GM23338 (cell line): ENCODE data around the gene TBC1D9B. TPM values are rescaled to one million over a fixed set of nuclear protein-coding genes. Genes with fewer than 3 reads are reported as not detected.

Experiments
- ATAC-seq: fragments of 200-7000 bp; cut with Tn5 transposase; 3 replicates; pipeline ENCODE4 v1.9.1; 2020
- DNase-seq: peaks from one replicate; pipeline ENCODE4 v3.0.0-alpha.2; 2015; ENCODE audit warnings: low spot score
- H2AFZ ChIP-seq: fragments of 200-600 bp; sonication (generic); 2 replicates; pipeline ENCODE4 v1.8.0; 2016; ENCODE audit warnings: antibody characterized with exemption, mild to moderate bottlenecking, moderate library complexity
- H3F3A ChIP-seq: fragments of 200-600 bp; sonication (generic); replicated peaks from 2 replicates; pipeline ENCODE4 v1.8.0; 2017; ENCODE audit warnings: antibody characterized with exemption, mixed run types, low read depth
- H3K27ac ChIP-seq: fragments of 200-600 bp; sonication (generic); 2 replicates; pipeline ENCODE4 v1.6.1; 2016; ENCODE audit warnings: low read depth
- H3K27me3 ChIP-seq: fragments of 200-600 bp; sonication (generic); 2 replicates; pipeline ENCODE4 v1.8.0; 2016; ENCODE audit warnings: mild to moderate bottlenecking, mixed run types, moderate library complexity; ENCODE audit not compliant: insufficient read depth
- H3K36me3 ChIP-seq: fragments of 200-600 bp; sonication (generic); 2 replicates; pipeline ENCODE4 v1.8.0; 2016; ENCODE audit warnings: mild to moderate bottlenecking; ENCODE audit not compliant: insufficient read depth
- H3K4me1 ChIP-seq: fragments of 200-600 bp; sonication (generic); 2 replicates; pipeline ENCODE4 v1.8.0; 2016; ENCODE audit warnings: mild to moderate bottlenecking, moderate library complexity; ENCODE audit not compliant: insufficient read depth
- H3K4me2 ChIP-seq: fragments of 200-600 bp; sonication (generic); 2 replicates; pipeline ENCODE4 v1.7.1; 2017; ENCODE audit warnings: mixed run types
- H3K4me3 ChIP-seq: fragments of 200-600 bp; sonication (generic); 2 replicates; pipeline ENCODE4 v1.6.1; 2016; ENCODE audit warnings: mixed run types
- H3K79me2 ChIP-seq: fragments of 200-600 bp; sonication (generic); replicated peaks from 2 replicates; pipeline ENCODE4 v1.8.0; 2017; ENCODE audit warnings: mild to moderate bottlenecking; ENCODE audit not compliant: insufficient read depth
- H3K9me2 ChIP-seq: fragments of 200-600 bp; sonication (generic); 2 replicates; pipeline ENCODE4 v1.8.0; 2017; ENCODE audit not compliant: insufficient read depth
- H4K20me1 ChIP-seq: fragments of 200-600 bp; sonication (generic); replicated peaks from 2 replicates; pipeline ENCODE4 v1.8.0; 2017; ENCODE audit warnings: mild to moderate bottlenecking; ENCODE audit not compliant: insufficient read depth
- H3K27ac Mint-ChIP-seq: 2 replicates; pipeline ENCODE4 v1.8.0; 2020; ENCODE audit warnings: inconsistent platforms, mild to moderate bottlenecking, moderate library complexity, mixed read lengths
- H3K27me3 Mint-ChIP-seq: 3 replicates; pipeline ENCODE4 v1.8.0; 2022; ENCODE audit warnings: low read depth, mild to moderate bottlenecking, moderate library complexity, mixed read lengths, inconsistent platforms; ENCODE audit not compliant: insufficient read depth, poor library complexity
- H3K36me3 Mint-ChIP-seq: 3 replicates; pipeline ENCODE4 v1.8.0; 2021; ENCODE audit warnings: low read depth, mild to moderate bottlenecking, inconsistent platforms, moderate library complexity, mixed read lengths
- H3K4me1 Mint-ChIP-seq: 3 replicates; pipeline ENCODE4 v1.8.0; 2020; ENCODE audit warnings: mild to moderate bottlenecking, inconsistent platforms, mixed read lengths
- H3K4me3 Mint-ChIP-seq: 3 replicates; pipeline ENCODE4 v1.8.0; 2021; ENCODE audit warnings: moderate library complexity, mild to moderate bottlenecking, inconsistent platforms, mixed read lengths
- H3K9me3 Mint-ChIP-seq: 3 replicates; pipeline ENCODE4 v1.8.0; 2020; ENCODE audit warnings: moderate library complexity, mild to moderate bottlenecking, inconsistent platforms, mixed read lengths
- CREB1 ChIP-seq: fragments of 250-450 bp; sonication (Bioruptor Pico); IDR thresholded peaks from 2 replicates; pipeline ENCODE4 v1.5.0; 2020; ENCODE audit warnings: low read depth, mild to moderate bottlenecking, moderate library complexity
- EZH2 ChIP-seq: fragments of 200-600 bp; sonication (generic); IDR thresholded peaks from one replicate; pipeline ENCODE4 v1.8.0; 2017; ENCODE audit warnings: antibody characterized with exemption, mild to moderate bottlenecking, low read depth; ENCODE audit not compliant: unreplicated experiment
- EZH2phosphoT487 ChIP-seq: fragments of 200-600 bp; sonication (generic); IDR thresholded peaks from one replicate; pipeline ENCODE4 v1.8.1; 2018; ENCODE audit warnings: antibody characterized with exemption; ENCODE audit not compliant: unreplicated experiment
- JUNB ChIP-seq: IDR thresholded peaks from one replicate; pipeline ENCODE4 v1.6.1; 2016; ENCODE audit warnings: antibody characterized with exemption; ENCODE audit not compliant: unreplicated experiment
- ZNF114 ChIP-seq: fragments of 250-450 bp; sonication (Bioruptor Pico); IDR thresholded peaks from 2 replicates; pipeline ENCODE4 v1.5.0; 2020; ENCODE audit warnings: mild to moderate bottlenecking, moderate library complexity
- ZNF331 ChIP-seq: fragments of 250-450 bp; sonication (Bioruptor Pico); IDR thresholded peaks from 2 replicates; pipeline ENCODE4 v1.5.0; 2020; ENCODE audit warnings: low read depth, mild to moderate bottlenecking, moderate library complexity
- polyA plus RNA-seq: library from polyadenylated mRNA; unstranded; fragments of >200 nt; fragmentation: Nextera tagmentation; extraction: Ambion mirVana; gene quantifications from 2 replicates; pipeline ENCODE4 v1.2.1, GENCODE V29; 2016
- total RNA-seq: library from RNA; depleted of rRNA; stranded (reverse); fragments of >200 nt; shearing (Covaris generic); gene quantifications from 2 replicates; pipeline ENCODE4 v1.2.3, GENCODE V29; 2014
- TF ChIP-seq, protein P1 (sequence below), 2 experiments: fragments of 200-600 bp in 1 of 2; sonication (generic) in 1 of 2; conservative IDR thresholded peaks; 2 replicates each; pipeline versions ENCODE4 v1.5.1 to v1.6.1; 2016 to 2017; ENCODE audit warnings: antibody characterized with exemption in 2 of 2, low read depth in 2 of 2, mild to moderate bottlenecking in 2 of 2, moderate library complexity in 1 of 2
- TF ChIP-seq, protein P2 (sequence below): fragments of 250-450 bp; sonication (Bioruptor Pico); IDR thresholded peaks from 2 replicates; pipeline ENCODE4 v1.5.0; 2020; ENCODE audit warnings: mild to moderate bottlenecking, moderate library complexity

TBC1D9B gene
- total and polyA plus RNA-seq, 2 experiments from 2014 or later = 19.0 to 38.0 TPM

DNA sequence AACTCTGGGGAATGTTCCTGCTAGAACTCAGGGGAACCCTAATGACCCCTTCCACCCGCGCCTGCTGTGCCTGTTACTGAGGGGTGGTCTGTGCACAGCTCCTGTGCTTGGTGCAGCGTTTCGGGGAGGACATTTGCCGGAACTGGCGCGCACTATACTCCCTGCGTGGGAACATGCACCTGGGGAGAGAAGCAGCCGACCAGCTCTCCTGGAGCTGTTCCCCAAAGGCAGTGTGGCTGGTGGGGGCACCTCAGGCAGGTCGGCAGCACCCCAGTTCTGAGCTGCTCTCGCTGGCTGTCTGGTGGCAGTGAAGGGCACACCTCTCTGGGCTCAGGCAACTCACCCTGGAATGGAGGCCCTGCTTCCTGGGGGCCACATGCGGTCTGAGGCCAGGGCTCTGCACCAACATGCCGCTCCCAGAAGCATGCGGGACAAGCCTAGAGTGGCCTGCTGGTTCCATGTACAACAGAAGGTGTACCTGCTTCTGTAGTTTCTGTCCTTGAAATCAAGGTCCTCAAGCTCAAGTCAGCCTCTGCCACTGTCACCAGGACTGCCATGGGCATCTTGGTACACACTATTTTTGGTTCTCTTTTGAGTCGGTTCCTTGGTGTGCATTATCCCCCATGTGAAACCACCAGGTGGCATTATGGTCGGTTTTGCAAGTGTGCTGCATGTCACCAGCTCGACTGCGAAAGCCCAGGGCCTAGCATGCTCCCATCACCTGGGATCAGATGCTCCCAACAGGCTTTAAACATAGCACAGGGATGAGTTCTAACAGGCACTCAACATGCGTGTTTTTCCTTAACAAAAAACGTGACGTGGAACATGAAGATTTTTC lies 41.2 kb downstream of the TBC1D9B start:
- no peaks in the 10 kb centered on the region for H3K79me2 ChIP-seq
- no peak overlapping the region for H3K27ac Mint-ChIP-seq
- H3K9me3 Mint-ChIP-seq = peaks cover 10% of the 10 kb centered on the region
- no peak for TF ChIP-seq ZNF331 (CRISPR knock-in tag)
- no peak for TF ChIP-seq EZH2phosphoT487
- TF ChIP-seq, protein P1, sequence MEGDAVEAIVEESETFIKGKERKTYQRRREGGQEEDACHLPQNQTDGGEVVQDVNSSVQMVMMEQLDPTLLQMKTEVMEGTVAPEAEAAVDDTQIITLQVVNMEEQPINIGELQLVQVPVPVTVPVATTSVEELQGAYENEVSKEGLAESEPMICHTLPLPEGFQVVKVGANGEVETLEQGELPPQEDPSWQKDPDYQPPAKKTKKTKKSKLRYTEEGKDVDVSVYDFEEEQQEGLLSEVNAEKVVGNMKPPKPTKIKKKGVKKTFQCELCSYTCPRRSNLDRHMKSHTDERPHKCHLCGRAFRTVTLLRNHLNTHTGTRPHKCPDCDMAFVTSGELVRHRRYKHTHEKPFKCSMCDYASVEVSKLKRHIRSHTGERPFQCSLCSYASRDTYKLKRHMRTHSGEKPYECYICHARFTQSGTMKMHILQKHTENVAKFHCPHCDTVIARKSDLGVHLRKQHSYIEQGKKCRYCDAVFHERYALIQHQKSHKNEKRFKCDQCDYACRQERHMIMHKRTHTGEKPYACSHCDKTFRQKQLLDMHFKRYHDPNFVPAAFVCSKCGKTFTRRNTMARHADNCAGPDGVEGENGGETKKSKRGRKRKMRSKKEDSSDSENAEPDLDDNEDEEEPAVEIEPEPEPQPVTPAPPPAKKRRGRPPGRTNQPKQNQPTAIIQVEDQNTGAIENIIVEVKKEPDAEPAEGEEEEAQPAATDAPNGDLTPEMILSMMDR (conservative IDR thresholded peaks at IDR 0.05; ENCODE audit: low read depth in 2 of 2) = peak in 1 of 2 experiments; percentile 33; a peak in 3 of 4 replicates
- peaks cover 10% of the 10 kb centered on the region for H3K4me1 Mint-ChIP-seq
- H3K9me2 ChIP-seq = no peaks in the 10 kb centered on the region
- no peak overlapping the region for H3K27ac ChIP-seq
- H3K36me3 Mint-ChIP-seq = peaks cover 53% of the 10 kb centered on the region
- H3K4me3 ChIP-seq = no peak overlapping the region
- H3K27me3 ChIP-seq = no peaks in the 10 kb centered on the region
- no peaks in the 10 kb centered on the region for H3K36me3 ChIP-seq
- no peak overlapping the region for H3K4me3 Mint-ChIP-seq
- ATAC-seq = no peak
- peaks cover 8% of the 10 kb centered on the region; the same call in 1 of the 2 replicates for H3F3A ChIP-seq
- DNase-seq = peak; percentile 24
- H4K20me1 ChIP-seq = no peaks in the 10 kb centered on the region; the same call in 1 of the 2 replicates
- peaks cover 7% of the 10 kb centered on the region for H3K27me3 Mint-ChIP-seq
- no peak overlapping the region for H3K4me2 ChIP-seq
- no peak overlapping the region for H2AFZ ChIP-seq
- H3K4me1 ChIP-seq = no peaks in the 10 kb centered on the region

DNA sequence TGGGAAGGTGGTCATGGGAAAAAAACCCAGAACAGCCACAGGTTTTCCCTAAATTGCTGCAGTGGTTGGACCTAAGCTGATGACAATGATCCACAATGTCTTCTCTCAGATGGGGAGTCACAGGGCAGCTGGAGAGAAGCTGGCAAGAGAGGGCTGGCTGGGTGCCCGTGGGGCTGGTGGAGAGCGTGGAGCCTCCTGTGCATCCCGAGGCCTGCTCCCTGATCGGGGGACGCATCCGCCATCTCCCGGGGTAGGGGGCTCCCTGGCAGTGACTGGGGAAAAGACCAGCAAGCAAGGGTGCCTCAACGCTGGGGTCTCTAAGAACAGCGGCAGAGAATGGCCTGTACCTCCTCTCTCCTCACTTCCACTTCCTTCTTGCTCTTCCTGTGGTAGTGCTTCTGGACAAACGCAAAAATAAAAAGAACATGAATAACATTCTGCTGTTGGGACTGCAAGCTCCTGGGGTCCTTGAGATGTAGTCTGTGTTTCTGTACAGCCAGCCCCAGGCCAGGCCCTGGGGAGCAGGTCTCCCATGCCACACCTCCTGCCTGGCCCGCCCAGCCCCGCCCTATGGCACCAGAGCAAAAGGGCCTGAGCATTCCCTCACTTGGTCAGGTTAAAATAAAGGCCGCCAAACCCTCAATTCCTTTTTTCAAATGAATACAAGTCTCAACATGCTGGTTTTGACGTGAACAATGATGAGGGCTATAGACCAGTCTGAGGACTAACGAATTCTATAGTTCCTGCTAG lies 42.0 kb downstream of the TBC1D9B start:
- Mint-ChIP-seq H3K27me3 (peaks cover 7% of the 10 kb centered on the region), H3K4me3 (no peak overlapping the region), H3K36me3 (peaks cover 45% of the 10 kb centered on the region), H3K9me3 (peaks cover 10% of the 10 kb centered on the region), H3K27ac (no peak overlapping the region), H3K4me1 (peaks cover 8% of the 10 kb centered on the region)
- H3K9me2 ChIP-seq = no peaks in the 10 kb centered on the region
- H3K4me2 ChIP-seq = no peak overlapping the region
- no peak for ATAC-seq
- H3K36me3 ChIP-seq = no peaks in the 10 kb centered on the region
- no peaks in the 10 kb centered on the region; the same call in 1 of the 2 replicates for H4K20me1 ChIP-seq
- H2AFZ ChIP-seq = no peak overlapping the region
- H3K27ac ChIP-seq = no peak overlapping the region
- H3K4me3 ChIP-seq = no peak overlapping the region
- H3K79me2 ChIP-seq = no peaks in the 10 kb centered on the region
- H3K4me1 ChIP-seq = 0 out of 2 replicates have a peak, but pooled peaks cover under 1% of the 10 kb centered on the region
- H3F3A ChIP-seq = peaks cover under 1% of the 10 kb centered on the region; the same call in 1 of the 2 replicates
- no peak for DNase-seq
- no peaks in the 10 kb centered on the region for H3K27me3 ChIP-seq
- TF ChIP-seq JUNB (no peak), CREB1 (CRISPR knock-in tag) (no peak), EZH2 (no peak), ZNF114 (CRISPR knock-in tag) (no peak)
- TF ChIP-seq, protein P2, sequence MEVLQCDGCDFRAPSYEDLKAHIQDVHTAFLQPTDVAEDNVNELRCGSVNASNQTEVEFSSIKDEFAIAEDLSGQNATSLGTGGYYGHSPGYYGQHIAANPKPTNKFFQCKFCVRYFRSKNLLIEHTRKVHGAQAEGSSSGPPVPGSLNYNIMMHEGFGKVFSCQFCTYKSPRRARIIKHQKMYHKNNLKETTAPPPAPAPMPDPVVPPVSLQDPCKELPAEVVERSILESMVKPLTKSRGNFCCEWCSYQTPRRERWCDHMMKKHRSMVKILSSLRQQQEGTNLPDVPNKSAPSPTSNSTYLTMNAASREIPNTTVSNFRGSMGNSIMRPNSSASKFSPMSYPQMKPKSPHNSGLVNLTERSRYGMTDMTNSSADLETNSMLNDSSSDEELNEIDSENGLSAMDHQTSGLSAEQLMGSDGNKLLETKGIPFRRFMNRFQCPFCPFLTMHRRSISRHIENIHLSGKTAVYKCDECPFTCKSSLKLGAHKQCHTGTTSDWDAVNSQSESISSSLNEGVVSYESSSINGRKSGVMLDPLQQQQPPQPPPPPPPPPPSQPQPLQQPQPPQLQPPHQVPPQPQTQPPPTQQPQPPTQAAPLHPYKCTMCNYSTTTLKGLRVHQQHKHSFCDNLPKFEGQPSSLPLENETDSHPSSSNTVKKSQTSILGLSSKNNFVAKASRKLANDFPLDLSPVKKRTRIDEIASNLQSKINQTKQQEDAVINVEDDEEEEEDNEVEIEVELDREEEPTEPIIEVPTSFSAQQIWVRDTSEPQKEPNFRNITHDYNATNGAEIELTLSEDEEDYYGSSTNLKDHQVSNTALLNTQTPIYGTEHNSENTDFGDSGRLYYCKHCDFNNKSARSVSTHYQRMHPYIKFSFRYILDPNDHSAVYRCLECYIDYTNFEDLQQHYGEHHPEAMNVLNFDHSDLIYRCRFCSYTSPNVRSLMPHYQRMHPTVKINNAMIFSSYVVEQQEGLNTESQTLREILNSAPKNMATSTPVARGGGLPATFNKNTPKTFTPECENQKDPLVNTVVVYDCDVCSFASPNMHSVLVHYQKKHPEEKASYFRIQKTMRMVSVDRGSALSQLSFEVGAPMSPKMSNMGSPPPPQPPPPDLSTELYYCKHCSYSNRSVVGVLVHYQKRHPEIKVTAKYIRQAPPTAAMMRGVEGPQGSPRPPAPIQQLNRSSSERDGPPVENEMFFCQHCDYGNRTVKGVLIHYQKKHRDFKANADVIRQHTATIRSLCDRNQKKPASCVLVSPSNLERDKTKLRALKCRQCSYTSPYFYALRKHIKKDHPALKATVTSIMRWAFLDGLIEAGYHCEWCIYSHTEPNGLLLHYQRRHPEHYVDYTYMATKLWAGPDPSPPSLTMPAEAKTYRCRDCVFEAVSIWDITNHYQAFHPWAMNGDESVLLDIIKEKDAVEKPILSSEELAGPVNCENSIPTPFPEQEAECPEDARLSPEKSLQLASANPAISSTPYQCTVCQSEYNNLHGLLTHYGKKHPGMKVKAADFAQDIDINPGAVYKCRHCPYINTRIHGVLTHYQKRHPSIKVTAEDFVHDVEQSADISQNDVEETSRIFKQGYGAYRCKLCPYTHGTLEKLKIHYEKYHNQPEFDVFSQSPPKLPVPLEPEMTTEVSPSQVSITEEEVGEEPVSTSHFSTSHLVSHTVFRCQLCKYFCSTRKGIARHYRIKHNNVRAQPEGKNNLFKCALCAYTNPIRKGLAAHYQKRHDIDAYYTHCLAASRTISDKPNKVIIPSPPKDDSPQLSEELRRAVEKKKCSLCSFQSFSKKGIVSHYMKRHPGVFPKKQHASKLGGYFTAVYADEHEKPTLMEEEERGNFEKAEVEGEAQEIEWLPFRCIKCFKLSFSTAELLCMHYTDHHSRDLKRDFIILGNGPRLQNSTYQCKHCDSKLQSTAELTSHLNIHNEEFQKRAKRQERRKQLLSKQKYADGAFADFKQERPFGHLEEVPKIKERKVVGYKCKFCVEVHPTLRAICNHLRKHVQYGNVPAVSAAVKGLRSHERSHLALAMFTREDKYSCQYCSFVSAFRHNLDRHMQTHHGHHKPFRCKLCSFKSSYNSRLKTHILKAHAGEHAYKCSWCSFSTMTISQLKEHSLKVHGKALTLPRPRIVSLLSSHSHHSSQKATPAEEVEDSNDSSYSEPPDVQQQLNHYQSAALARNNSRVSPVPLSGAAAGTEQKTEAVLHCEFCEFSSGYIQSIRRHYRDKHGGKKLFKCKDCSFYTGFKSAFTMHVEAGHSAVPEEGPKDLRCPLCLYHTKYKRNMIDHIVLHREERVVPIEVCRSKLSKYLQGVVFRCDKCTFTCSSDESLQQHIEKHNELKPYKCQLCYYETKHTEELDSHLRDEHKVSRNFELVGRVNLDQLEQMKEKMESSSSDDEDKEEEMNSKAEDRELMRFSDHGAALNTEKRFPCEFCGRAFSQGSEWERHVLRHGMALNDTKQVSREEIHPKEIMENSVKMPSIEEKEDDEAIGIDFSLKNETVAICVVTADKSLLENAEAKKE (CRISPR knock-in tag) = no peak
- TF ChIP-seq, protein P1 (conservative IDR thresholded peaks at IDR 0.05; ENCODE audit: low read depth in 2 of 2) = no peak
